Right renal cortex interstitium (tissue), 3 donors: ENCODE measurements around the gene RAB11FIP2. TPM values are rescaled to one million over a fixed set of nuclear protein-coding genes. Genes with fewer than 3 reads are reported as not detected.

Experiments
- DNase-seq, 3 donors: peaks; one replicate each; pipeline ENCODE4 v3.0.0-alpha.2; 2013; ENCODE audit warnings: low read depth in 3 of 3, low spot score in 2 of 3
- polyA plus RNA-seq, 3 donors: library from polyadenylated mRNA; unstranded; fragments of 120-200 nt; gene quantifications; one replicate each; pipeline ENCODE4 v1.2.1, GENCODE V29; 2013; ENCODE audit not compliant: insufficient read length in 3 of 3

Gene RAB11FIP2
- polyA plus RNA-seq, 3 donors = 52.0 to 63.6 (median 58.9) TPM

GRCh38 chr10:118035354-118036005 lies 11.3 kb downstream of the RAB11FIP2 start:
- DNase-seq = no peak

GRCh38 chr10:118034791-118035261 lies 11.9 kb downstream of the RAB11FIP2 start:
- no peak for DNase-seq

- no peak for DNase-seq
These were observed 12.8 kb downstream of the RAB11FIP2 start for GRCh38 chr10:118033905-118034304.

- DNase-seq = no peak
These were observed 14.2 kb downstream of the RAB11FIP2 start for GRCh38 chr10:118032564-118032963.

- DNase-seq = no peak
These were observed 15.2 kb downstream of the RAB11FIP2 start for GRCh38 chr10:118031351-118032075.

GRCh38 chr10:118028619-118029018 lies 18.1 kb downstream of the RAB11FIP2 start:
- no peak for DNase-seq

- DNase-seq = no peak
These were observed 19.3 kb downstream of the RAB11FIP2 start for GRCh38 chr10:118027397-118027796.

- no peak for DNase-seq
These were observed 19.8 kb downstream of the RAB11FIP2 start for GRCh38 chr10:118026936-118027335.

GRCh38 chr10:118020365-118020764 lies 26.4 kb downstream of the RAB11FIP2 start:
- no peak for DNase-seq

GRCh38 chr10:118017850-118018249 lies 28.9 kb downstream of the RAB11FIP2 start:
- DNase-seq = no peak

GRCh38 chr10:118017071-118017740 lies 29.5 kb downstream of the RAB11FIP2 start:
- DNase-seq = no peak

- no peak for DNase-seq
These were observed 33.7 kb downstream of the RAB11FIP2 start for GRCh38 chr10:118012952-118013525.

- no peak for DNase-seq
These were observed 39.0 kb downstream of the RAB11FIP2 start for GRCh38 chr10:118007773-118008172.

GRCh38 chr10:118003126-118003525 lies 43.6 kb downstream of the RAB11FIP2 start:
- no peak for DNase-seq

GRCh38 chr10:118002581-118002980 lies 44.2 kb downstream of the RAB11FIP2 start:
- DNase-seq = no peak

- no peak for DNase-seq
These were observed 49.1 kb downstream of the RAB11FIP2 start for GRCh38 chr10:117997673-117998072.

- DNase-seq = no peak
These were observed 50.0 kb downstream of the RAB11FIP2 start for GRCh38 chr10:117996709-117997108.

- no peak for DNase-seq
These were observed 52.0 kb downstream of the RAB11FIP2 start for GRCh38 chr10:117994771-117995170.

- no peak for DNase-seq
These were observed 53.6 kb downstream of the RAB11FIP2 start for GRCh38 chr10:117993166-117993565.

GRCh38 chr10:117991701-117992100 lies 55.0 kb downstream of the RAB11FIP2 start:
- DNase-seq = no peak

GRCh38 chr10:117989962-117990361 lies 56.8 kb downstream of the RAB11FIP2 start:
- DNase-seq = no peak
